HG03196 (cell line): ENCODE results near the gene ARHGAP28.
"Not testable (repeated sequence)": the region's sequence is repeated elsewhere in the genome, so short reads cannot be mapped to it uniquely, and the experiment has no call there.

Experiments
- ATAC-seq: cut with Tn5 transposase; IDR thresholded peaks from one replicate; pipeline ENCODE4 v1.9.1; 2021; ENCODE audit not compliant: unreplicated experiment

ARHGAP28 gene

DNA sequence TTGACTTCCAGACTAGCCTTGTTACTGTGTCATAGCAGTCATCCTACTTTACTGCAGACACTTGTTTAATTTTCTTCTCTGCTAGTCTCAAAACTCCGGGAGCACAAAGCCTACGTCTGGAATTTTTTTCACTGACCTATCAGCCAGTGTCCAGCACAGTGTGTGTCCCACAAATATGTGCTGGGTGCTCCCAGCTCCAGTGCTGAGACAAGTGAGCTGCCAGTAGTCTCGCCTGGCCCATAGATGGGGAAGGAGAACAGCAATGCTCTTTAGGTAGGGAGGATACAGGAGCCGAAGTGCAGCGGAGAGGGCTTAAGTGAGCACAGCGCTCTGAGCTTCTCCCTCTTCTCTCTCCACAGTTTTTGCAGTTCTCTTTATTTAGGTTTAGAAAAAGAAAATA lies 34.0 kb downstream of the ARHGAP28 start:
- ATAC-seq, result no peak

DNA sequence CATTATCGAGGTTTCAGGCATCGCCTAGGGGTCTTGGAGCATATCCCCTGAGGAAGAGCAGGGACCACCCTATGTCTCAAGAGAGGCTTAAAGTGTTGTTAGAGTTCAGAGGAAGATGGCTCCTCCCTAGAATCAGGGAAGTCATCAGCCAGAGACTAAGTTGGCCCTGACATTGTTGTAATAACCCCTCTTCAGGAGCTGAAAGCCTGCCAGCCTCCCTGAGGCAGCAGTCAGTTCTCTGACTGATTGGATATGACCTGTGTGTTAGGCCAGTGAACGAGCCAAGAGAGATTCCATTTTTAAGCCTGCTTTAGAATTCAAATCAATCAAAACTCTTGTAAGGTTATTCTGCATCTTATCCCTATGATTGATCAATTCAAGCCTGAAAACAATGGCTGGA lies 34.9 kb downstream of the ARHGAP28 start:
- ATAC-seq, result no peak

DNA sequence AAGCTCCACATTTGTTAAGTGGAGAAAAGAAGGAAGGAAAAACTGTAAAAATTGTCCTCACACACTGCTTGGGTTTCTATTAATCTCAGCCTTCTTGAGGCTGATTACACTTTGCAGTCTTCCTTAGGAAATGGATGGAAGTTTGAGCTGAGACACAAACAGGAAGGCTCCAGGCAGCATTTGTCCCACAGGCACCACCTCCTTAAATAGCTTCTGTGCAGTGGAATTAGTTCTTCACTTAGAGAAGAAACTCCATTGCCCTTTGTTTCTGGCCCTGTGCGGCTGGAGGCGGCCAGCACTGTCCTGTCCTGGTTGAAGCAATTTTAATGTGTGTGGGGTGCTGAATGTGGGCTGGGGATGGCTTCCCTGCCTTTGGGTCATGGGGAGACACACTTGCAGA lies 44.3 kb downstream of the ARHGAP28 start:
- ATAC-seq, result no peak

DNA sequence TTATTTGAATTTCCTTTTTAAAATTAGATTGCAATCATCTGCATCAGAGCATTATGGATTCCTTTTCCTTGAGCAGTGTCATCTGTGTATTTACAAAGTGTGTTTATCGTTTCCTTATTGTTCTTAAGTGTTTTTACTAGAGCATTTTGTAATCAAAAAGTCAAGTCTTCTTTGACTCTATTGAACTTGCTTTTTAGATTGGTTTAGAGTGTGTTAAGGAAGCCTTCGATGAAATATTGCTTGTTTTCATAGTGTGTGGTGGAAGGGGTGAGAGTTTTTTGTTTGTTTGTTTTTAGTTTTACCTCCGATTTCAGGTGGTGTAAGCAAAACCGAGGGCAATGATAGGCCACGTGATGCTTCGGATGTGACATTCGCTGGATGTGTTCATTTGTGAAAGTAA lies 45.7 kb downstream of the ARHGAP28 start:
- ATAC-seq, result no peak

DNA sequence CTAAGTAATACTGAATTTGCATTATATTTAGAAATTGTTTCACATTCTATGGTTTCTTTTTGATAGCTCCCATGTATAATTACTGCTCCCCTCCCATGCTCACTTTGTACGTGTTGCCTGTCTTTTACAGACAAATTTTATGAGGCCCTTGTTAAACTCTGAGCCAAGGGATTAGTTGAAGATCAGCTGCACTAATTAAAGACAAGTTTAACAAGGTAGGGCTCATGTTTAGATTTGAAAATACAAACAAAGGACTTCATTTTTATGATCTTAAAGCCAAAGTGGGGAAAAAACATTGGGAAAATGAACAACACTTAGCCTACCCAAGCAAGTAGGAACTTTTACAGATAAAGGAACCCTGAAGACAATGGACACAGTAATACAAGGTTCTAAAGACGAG lies 46.2 kb downstream of the ARHGAP28 start:
- no peak for ATAC-seq

DNA sequence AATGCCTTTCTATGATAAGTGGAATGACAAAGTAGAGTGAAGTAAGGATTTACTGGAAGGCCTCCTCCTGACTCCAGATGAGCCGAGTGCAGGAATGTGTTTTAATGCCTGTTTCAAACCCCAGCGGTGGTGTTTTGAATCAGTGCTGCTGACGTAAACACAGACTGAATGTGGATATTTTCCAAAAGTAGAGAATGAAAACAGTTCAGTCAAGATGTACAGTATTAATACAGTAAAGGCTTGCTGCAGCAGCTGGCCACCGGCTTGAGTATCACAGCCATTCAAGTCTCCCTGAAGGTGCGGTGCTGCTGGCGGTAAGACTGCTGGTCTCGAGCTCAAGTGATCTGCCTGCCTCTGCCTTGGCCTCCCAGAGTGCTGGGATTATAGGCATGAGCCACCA lies 46.7 kb downstream of the ARHGAP28 start:
- ATAC-seq, result no peak

DNA sequence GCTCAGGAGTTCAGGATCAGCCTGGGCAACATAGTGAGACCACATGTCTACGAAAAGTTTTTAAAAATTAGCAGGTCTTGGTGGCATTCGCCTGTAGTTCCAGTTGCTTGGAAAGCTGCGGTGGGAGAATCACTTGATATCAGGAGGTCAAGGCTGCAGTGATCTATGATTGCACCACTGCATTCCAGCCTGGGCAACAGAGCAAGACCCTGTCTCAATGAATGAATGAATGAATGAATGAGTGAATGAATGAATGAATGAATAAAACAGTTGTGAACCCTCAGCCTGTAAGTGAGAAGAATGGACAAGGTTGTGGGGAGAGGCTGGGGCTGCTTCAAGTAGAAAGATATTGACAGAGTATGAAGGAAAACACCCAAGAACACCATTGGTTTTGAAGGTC lies 48.0 kb downstream of the ARHGAP28 start:
- no peak for ATAC-seq

DNA sequence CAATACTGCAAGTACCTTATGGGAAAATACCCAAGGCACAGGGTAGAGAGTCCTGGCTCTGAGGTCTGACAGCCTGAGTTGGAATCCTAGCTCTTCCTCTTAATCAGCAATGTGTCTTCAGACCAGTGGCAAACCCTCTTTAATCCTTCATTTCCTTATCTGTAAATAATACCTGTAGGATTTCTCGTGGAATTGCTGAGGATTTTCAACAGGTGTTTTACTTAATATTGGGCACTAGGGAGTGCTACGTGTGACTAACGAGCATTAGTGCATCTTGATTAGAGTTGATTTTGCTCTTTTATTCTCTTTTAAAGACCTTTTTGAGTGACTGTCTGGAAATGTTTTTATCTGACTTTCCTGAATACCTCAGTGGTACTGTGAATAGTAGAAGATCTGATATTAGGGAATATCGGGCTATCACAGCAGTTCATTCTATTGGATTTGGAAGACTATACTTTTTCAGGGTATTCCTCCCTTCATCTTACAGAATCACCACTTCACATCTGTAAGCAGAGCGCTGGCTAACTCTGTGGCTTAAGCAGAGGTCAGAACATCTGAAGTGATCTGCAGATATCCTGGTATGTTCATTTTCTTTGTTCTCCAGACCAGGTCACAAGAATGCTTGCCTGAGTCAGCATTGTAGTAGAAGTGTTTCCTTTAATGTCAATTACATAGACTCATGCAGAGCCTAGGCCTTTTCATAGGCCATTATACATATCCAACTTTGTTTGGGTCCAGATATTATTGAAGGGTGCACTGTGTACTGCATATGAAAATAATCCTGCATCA lies 49.1 kb downstream of the ARHGAP28 start:
- ATAC-seq, result no peak

DNA sequence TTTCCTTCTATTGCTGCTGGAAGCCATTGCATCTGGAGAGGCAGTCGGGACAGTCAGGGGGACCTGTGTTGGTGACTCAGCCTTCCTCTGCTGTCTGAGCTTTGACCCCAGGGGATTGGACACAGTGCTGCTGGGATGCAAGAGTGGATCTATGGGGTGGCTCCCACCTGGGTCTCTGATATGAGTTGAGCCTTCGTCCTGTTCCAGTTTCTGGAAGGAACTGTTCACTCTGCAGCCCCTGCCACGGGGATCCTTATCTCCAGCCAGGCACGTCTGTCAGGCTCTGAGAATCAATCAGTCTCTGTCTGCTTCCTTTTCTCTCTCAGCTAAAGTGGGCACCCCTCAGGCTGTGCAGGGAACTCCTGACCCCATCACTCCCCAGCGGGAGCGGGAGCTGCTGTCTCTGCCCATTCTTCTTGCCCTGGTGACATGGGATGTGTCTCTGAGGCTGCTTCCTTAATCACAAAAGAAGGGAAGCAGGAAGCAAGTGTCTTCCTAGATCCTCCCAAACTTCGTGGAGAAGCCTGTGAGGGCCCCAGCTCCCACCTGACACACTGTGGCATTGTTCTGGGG lies 51.7 kb downstream of the ARHGAP28 start:
- no peak for ATAC-seq

DNA sequence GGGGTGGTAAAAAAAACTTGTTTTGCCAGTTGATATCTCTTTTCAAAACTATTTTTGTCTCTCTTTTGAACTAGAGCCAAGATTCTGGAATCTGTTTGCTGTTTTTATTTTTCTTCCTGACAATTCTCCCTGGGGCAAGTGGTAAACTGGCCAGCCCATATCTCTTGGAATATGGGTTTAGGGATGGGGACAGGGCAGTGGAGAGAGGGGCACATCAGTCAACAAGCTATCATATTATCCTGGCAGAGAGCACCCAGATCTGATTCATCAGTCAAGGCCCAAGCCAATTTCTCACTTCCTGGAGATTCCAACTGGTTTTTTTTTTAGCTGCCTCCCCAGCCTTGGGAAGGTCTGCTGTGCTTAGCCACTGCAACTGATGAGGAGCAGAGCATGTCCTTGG lies 52.3 kb downstream of the ARHGAP28 start:
- ATAC-seq, result no peak

DNA sequence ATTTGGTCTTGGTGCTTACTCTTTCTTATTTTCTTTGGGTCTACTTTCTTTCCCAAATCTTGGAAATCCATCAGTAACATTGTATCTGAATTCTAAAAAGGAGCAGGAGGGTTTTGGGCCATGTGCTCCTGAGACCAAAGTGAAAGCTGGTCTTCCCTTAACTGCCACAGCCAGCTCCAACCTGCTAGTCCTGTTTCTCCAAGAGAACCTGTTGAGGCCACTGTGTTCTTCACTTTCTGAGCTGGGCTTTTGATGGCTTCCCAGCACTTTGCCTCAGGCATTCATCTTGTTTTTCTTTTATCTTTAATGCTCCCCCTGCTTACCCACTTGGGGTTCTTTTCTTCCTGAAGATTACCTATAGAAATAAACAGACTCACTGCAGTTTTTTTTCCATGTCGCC lies 53.3 kb downstream of the ARHGAP28 start:
- no peak for ATAC-seq

DNA sequence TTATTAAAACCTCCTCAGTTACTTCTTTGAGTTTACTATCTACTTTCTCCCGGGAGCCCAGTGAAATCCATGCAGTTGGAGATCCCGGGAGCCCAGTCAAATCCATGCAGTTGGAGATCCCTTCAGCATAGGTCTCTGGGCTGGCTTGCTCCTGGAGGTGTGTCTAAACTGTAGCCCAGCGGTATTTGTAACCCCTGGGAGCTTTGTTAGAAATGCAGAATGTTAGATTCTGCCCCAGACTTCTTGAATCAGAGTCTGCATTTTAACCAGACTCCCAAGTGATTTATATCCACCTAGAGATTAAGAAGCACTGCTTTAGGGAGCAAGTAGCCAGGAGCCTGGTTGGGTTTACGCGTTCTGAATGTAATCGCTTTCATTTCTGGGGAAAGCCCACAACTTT lies 54.5 kb downstream of the ARHGAP28 start:
- ATAC-seq, result no peak

DNA sequence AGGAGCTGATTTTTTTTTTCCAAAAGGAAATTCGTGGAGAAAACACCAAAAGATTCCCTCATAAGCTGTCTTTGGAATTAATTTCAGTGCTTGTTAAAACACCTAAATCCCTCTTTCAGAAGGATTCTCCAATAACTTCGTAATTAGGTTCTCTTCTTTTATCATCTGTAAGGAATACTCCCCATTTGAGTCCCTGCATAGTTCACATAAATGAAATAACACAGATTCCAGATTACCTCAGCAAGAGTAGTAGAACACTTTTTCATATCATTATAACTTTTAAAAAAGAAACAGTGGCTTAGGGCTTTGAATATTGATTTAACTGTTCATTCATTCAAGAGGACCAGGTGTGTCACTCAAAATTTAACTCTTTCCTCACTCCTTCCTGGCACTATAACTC lies 55.5 kb downstream of the ARHGAP28 start:
- ATAC-seq, result no peak

DNA sequence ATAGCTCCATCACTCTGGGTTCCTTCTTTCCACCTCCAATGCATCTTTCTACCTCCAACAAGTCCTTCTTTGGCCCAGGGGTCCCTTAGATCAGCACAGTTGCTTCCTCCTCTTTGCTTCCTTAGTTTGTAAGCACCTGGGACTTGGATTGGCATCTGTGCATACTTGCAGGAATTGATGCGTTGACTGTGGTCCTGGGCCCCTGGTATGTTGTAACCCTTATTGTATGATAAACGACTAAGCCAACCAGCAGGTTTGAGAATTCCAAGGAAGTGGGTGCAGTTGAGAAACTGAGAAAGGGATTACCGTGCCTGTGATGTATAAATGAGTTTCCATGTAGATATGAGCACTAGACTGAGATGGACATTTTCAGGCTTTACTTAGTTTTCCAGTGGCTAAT lies 55.9 kb downstream of the ARHGAP28 start:
- ATAC-seq, result no peak

DNA sequence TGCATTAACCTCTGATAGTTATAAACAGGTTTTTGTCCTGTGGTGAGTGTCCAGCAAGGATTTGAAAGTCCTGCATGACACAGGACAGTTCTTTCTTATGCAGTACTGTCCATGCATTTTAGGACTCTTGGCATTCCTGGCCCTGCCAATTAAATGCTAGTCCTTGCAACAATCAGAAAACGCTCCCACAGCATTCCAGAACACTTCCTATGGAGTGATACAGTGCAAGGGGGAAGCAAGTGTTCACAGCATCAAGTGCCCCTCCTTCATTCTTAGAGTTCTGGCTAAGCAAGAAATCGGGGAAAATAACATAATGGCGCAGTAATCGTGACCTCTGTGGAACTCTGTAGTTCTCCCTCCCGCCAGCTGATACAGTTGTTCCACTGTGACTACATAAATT lies 62.9 kb downstream of the ARHGAP28 start:
- no peak for ATAC-seq

DNA sequence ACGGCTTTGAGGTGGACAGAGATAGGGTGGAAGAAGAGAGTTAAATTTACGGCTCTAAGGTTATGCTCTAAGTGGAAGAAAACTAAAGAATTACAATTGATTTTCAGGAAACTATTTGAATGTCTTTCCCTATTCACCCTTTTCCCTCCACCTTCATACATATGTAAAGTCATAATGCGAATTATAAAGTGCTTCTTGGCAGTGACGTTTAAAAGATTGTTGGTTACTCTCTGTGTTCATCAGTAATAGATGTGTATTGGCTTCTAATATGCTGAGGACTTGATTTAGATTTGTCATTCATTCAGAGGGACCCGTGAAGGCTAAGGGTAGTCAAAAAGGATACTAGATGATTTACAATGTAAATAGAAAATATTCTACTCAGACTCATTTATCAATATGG lies 63.9 kb downstream of the ARHGAP28 start:
- ATAC-seq, result no peak

DNA sequence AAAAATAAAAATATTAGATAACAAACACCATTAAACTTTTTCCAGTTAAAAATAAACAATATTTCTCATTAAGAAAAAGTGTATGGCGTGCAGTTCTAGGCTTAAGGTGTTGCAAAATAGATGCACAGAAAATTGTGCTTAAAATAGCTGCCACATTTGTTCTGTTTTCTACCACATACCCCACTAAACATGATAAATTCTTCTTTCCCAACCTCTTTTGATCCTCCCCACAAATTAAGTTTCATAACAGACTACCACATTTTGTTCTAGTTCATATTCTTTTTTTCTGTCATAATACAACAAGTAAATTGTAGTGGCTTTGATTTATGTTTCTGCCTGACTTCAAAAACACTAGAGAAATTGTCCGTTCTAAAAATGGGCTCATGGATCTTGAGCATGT lies 64.5 kb downstream of the ARHGAP28 start:
- no peak for ATAC-seq

DNA sequence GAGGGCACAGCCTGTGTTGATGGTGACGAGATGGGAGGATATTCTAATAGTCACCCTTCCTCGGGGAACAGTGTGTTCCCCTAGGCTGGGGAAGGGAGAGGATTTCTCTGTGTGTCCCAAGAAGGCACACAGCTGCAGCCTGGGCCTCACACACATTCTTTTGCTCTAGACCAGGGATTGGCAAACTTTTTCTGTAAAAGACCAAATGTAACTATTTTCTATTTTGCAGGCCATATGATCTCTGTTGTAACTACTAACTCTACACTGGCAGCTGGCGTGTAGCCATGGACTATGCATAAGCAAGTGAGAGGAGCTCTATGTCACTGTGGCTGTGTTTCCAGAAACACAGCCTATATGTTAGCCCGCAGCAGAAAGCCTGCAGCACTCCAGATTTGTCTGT lies 65.8 kb downstream of the ARHGAP28 start:
- ATAC-seq, result no peak

DNA sequence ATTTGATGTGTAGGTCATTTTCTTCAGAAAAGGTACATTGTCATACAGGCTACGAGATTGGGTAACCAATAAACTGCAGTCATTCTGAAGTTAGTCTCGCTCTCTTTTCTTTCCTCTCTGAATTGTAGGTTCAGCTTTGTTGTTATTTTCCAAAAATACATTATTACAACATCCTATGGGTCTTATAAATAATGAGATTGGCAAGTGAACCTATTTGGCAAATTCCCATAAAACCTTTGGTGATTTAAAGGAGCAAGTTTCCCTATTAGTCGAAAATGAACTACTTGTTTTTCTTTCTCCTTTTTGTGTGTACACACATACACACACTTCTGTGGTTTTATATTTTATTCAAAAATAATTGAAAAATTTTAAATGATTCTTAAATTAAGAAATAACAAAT lies 67.0 kb downstream of the ARHGAP28 start:
- ATAC-seq, result no peak

DNA sequence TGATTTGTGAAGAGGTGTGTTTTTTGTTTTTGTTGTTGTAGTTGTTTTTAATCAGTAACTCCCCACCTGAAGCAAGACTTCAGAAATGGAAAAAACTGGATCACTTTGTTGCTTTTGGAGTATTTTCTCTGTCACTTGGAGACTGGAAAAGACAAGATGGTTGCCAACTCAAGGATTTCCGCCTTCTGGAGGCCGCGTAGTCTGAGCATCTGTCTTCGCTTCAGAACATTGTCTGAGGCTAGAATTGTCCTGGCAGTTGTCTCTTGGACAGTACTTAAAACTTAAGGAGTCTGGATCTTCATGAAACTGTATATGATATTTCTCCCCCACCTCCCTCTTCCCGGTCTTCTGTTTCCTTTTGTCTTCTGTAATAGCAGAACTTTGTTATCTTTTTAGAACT lies 67.7 kb downstream of the ARHGAP28 start:
- no peak for ATAC-seq

DNA sequence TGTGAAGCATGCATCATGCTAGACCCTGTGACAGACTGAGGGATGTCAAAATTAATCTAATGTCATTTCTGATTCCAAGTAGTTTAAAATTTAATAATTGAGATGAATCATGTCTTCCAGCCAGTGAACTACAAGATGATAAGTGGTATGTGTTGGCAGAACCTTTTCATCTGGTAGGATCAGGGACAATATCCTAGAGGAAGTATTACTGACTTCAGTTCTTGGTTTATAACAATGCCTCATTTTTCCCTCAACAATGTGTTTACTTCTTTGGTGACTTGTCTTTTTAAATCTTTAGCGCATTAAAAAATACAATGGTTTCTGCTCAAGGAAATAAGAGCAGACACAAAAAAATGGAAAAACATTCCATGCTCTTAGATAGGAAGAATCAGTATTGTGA lies 69.4 kb downstream of the ARHGAP28 start:
- ATAC-seq, result no peak

DNA sequence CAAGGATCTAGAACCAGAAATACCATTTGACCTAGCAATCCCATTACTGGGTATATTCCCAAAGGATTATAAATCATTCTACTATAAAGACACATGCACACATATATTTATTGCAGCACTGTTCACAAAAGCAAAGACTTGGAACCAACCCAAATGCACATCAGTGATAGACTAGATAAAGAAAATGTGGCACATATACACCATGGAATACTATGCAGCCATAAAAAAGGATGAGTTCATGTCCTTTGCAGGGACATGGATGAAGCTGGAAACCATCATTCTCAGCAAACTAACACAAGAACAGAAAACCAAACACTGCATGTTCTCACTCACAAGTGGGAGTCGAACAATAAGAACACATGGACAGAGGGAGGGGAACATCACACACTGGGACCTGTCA lies 70.8 kb downstream of the ARHGAP28 start:
- not testable (repeated sequence) for ATAC-seq
